ENCODE data around the gene ALK.

ALK gene

GRCh38 chr2:29212009-29212408 is 709.4 kb downstream of the ALK start:
- Histone ChIP-seq H3K4me2 (ENCODE audit: insufficient read depth, low read length) (no peak overlapping the region), H3K27ac (ENCODE audit: low read length) (no peak overlapping the region)

GRCh38 chr2:29209551-29209950 is 711.8 kb downstream of the ALK start:
- H3K4me1 ChIP-seq (ENCODE audit: insufficient read depth, low read length) = no peaks in the 10 kb centered on the region
- H3K79me2 ChIP-seq (ENCODE audit: insufficient read depth, low read length) = no peaks in the 10 kb centered on the region
- no peak for TF ChIP-seq EZH2 (IDR thresholded peaks at IDR 0.05; ENCODE audit: borderline replicate concordance, low read depth, low read length, severe bottlenecking)
- no peak for TF ChIP-seq CTCF (IDR thresholded peaks at IDR 0.05; ENCODE audit: borderline replicate concordance, extremely low read depth, low read length, poor library complexity, severe bottlenecking)
- H3K9ac ChIP-seq (ENCODE audit: low read depth, low read length) = no peak overlapping the region
- H3K36me3 ChIP-seq (ENCODE audit: insufficient read depth, low read length) = no peaks in the 10 kb centered on the region
- ATAC-seq (ENCODE audit: insufficient read depth, low read depth) = no peak
- no peak overlapping the region for H3K4me3 ChIP-seq (ENCODE audit: low read depth in 1 of 2, low read length in 2 of 2)
- H3K9me3 ChIP-seq (ENCODE audit: insufficient read depth, low read length, severe bottlenecking) = no peaks in the 10 kb centered on the region
- no peak overlapping the region for H3K4me2 ChIP-seq (ENCODE audit: insufficient read depth, low read length)
- no peak for DNase-seq
- no peak overlapping the region for H3K27ac ChIP-seq (ENCODE audit: low read length)
- H3K27me3 ChIP-seq (ENCODE audit: insufficient read depth, low read length, poor library complexity) = peaks cover 14% of the 10 kb centered on the region
- H2AFZ ChIP-seq (ENCODE audit: low read depth, low read length) = no peak overlapping the region
- no peaks in the 10 kb centered on the region for H4K20me1 ChIP-seq (ENCODE audit: insufficient read depth, low read length)

More at GRCh38 chr2:29212009-29212408, 709.4 kb downstream of the ALK start:
- TF ChIP-seq EZH2 (IDR thresholded peaks at IDR 0.05; ENCODE audit: borderline replicate concordance, low read depth, low read length, severe bottlenecking) (no peak), CTCF (IDR thresholded peaks at IDR 0.05; ENCODE audit: borderline replicate concordance, extremely low read depth, low read length, poor library complexity, severe bottlenecking) (no peak)
- DNase-seq (no peak), ATAC-seq (ENCODE audit: insufficient read depth, low read depth) (no peak)
- Histone ChIP-seq H3K4me1 (ENCODE audit: insufficient read depth, low read length) (no peaks in the 10 kb centered on the region), H3K9ac (ENCODE audit: low read depth, low read length) (no peak overlapping the region), H4K20me1 (ENCODE audit: insufficient read depth, low read length) (no peaks in the 10 kb centered on the region; the same call in 1 of the 2 replicates), H3K9me3 (ENCODE audit: insufficient read depth, low read length, severe bottlenecking) (no peaks in the 10 kb centered on the region), H3K36me3 (ENCODE audit: insufficient read depth, low read length) (no peaks in the 10 kb centered on the region), H2AFZ (ENCODE audit: low read depth, low read length) (no peak overlapping the region), H3K27me3 (ENCODE audit: insufficient read depth, low read length, poor library complexity) (peaks cover 14% of the 10 kb centered on the region), H3K4me3 (ENCODE audit: low read depth in 1 of 2, low read length in 2 of 2) (no peak overlapping the region), H3K79me2 (ENCODE audit: insufficient read depth, low read length) (no peaks in the 10 kb centered on the region)

- Histone ChIP-seq H2AFZ (ENCODE audit: low read depth, low read length) (no peak overlapping the region), H3K4me1 (ENCODE audit: insufficient read depth, low read length) (no peaks in the 10 kb centered on the region), H3K27me3 (ENCODE audit: insufficient read depth, low read length, poor library complexity) (peaks cover 2% of the 10 kb centered on the region), H3K4me3 (ENCODE audit: low read depth in 1 of 2, low read length in 2 of 2) (no peak overlapping the region), H3K9ac (ENCODE audit: low read depth, low read length) (no peak overlapping the region), H3K4me2 (ENCODE audit: insufficient read depth, low read length) (no peak overlapping the region), H3K27ac (ENCODE audit: low read length) (no peak overlapping the region), H3K9me3 (ENCODE audit: insufficient read depth, low read length, severe bottlenecking) (no peaks in the 10 kb centered on the region), H3K36me3 (ENCODE audit: insufficient read depth, low read length) (no peaks in the 10 kb centered on the region), H4K20me1 (ENCODE audit: insufficient read depth, low read length) (no peaks in the 10 kb centered on the region), H3K79me2 (ENCODE audit: insufficient read depth, low read length) (no peaks in the 10 kb centered on the region)
- TF ChIP-seq CTCF (IDR thresholded peaks at IDR 0.05; ENCODE audit: borderline replicate concordance, extremely low read depth, low read length, poor library complexity, severe bottlenecking) = no peak
- TF ChIP-seq EZH2 (IDR thresholded peaks at IDR 0.05; ENCODE audit: borderline replicate concordance, low read depth, low read length, severe bottlenecking) = no peak
- DNase-seq (no peak), ATAC-seq (ENCODE audit: insufficient read depth, low read depth) (no peak)
These were observed 713.8 kb downstream of the ALK start for GRCh38 chr2:29207352-29208148.

All from DND-41 (cell line).